ENCODE data around the gene FAM20A. TPM values are rescaled to one million over a fixed set of nuclear protein-coding genes. Genes with fewer than 3 reads are reported as not detected.

Gene FAM20A
- not detected in 2 replicates for total RNA-seq
- 0.12 TPM for total RNA-seq (2013)
- not detected in 2 replicates for polyA plus RNA-seq
- polyA minus RNA-seq, result 0.17 TPM in 1 of 2 replicates, not detected in the other

GRCh38 chr17:68600931-68601564 is at the start of gene FAM20A:
Gene FAM20A, minus strand, starts transcription at chr17:68601367. Its CDS starts 701 bp downstream, at chr17:68600666.
- Histone ChIP-seq H3K27me3 (replicated peaks in 1 of 4; ENCODE audit: control extremely low read depth in 1 of 4, control insufficient read depth in 3 of 4, insufficient read depth in 4 of 4, low read length in 3 of 4) (peaks cover 0 to 47% (median 33%) of the 10 kb centered on the region in 4 experiments), H2AFZ (ENCODE audit: insufficient read depth, low read depth, low read length, poor library complexity, severe bottlenecking) (peak within 1 kb of the TSS; percentile 22), H4K20me1 (ENCODE audit: control insufficient read depth, insufficient read depth, low read length, poor library complexity, severe bottlenecking) (no peaks in the 10 kb centered on the region), H3K4me2 (replicated peaks; ENCODE audit: low read depth, low read length, poor library complexity, severe bottlenecking) (peak within 1 kb of the TSS; percentile 60), H3K79me2 (ENCODE audit: control insufficient read depth, insufficient read depth, low read length) (no peaks in the 10 kb centered on the region), H3K36me3 (replicated peaks in 1 of 2; ENCODE audit: control extremely low read depth in 1 of 2, control insufficient read depth in 1 of 2, extremely low read depth in 1 of 2, insufficient read depth in 2 of 2, low read length in 1 of 2) (no peaks in the 10 kb centered on the region), H3K4me3 (ENCODE audit: control extremely low read depth in 1 of 5, extremely low read depth in 1 of 5, insufficient read depth in 1 of 5, low read depth in 2 of 5, low read length in 4 of 5) (peak within 1 kb of the TSS in 1 of 5 experiments; percentile 15), H3K4me1 (ENCODE audit: control insufficient read depth in 2 of 2, insufficient read depth in 2 of 2, low read length in 2 of 2) (peaks cover 9 to 19% of the 10 kb centered on the region in 2 donors), H3K27ac (ENCODE audit: low read length in 2 of 2) (no peak within 1 kb of the TSS), H3K9me3 (ENCODE audit: control extremely low read depth in 1 of 3, control insufficient read depth in 2 of 3, insufficient read depth in 1 of 3, low read length in 2 of 3) (no peaks in the 10 kb centered on the region), H3K9ac (ENCODE audit: low read length) (no peak within 1 kb of the TSS)
- WGBS (ENCODE audit: insufficient coverage), result 5% methylated on average over 69 of the region's 69 CpGs
- no peak for TF ChIP-seq EZH2 (IDR thresholded peaks at IDR 0.05; ENCODE audit: borderline replicate concordance, insufficient read depth, low read depth, low read length, poor library complexity, severe bottlenecking)
- no peak for TF ChIP-seq CTCF (IDR thresholded peaks at IDR 0.05)
- CTCF ChIA-PET, result no interaction called here
- POLR2A ChIA-PET, result no interaction called here
- Mint-ChIP-seq H3K9me3 (ENCODE audit: insufficient read depth) (peaks cover 3% of the 10 kb centered on the region), H3K27me3 (peaks cover 62% of the 10 kb centered on the region), H3K4me3 (peak within 1 kb of the TSS; percentile 62), H3K4me1 (peaks cover 16% of the 10 kb centered on the region), H3K27ac (no peak within 1 kb of the TSS)
- ATAC-seq (ENCODE audit: low read depth), result no peak
- peak; percentile 4 for DNase-seq
- intact Hi-C loops (cut with micrococcal nuclease), result no loop called here

- H3K36me3 ChIP-seq (replicated peaks in 1 of 2; ENCODE audit: control extremely low read depth in 1 of 2, control insufficient read depth in 1 of 2, extremely low read depth in 1 of 2, insufficient read depth in 2 of 2, low read length in 1 of 2), result no peaks in the 10 kb centered on the region
- ATAC-seq (ENCODE audit: low read depth) (no peak), DNase-seq (no peak)
- no peak overlapping the region for H3K4me3 Mint-ChIP-seq
- no peak overlapping the region for H3K27ac ChIP-seq (ENCODE audit: low read length in 2 of 2)
- TF ChIP-seq CTCF (IDR thresholded peaks at IDR 0.05) (no peak), EZH2 (IDR thresholded peaks at IDR 0.05; ENCODE audit: borderline replicate concordance, insufficient read depth, low read depth, low read length, poor library complexity, severe bottlenecking) (no peak)
- H3K4me3 ChIP-seq (ENCODE audit: control extremely low read depth in 1 of 5, extremely low read depth in 1 of 5, insufficient read depth in 1 of 5, low read depth in 2 of 5, low read length in 4 of 5), result no peak overlapping the region
- H3K4me1 Mint-ChIP-seq, result no peaks in the 10 kb centered on the region
- H2AFZ ChIP-seq (ENCODE audit: insufficient read depth, low read depth, low read length, poor library complexity, severe bottlenecking), result no peak overlapping the region
- peaks cover 0 to 2% (median 0%) of the 10 kb centered on the region in 4 experiments for H3K27me3 ChIP-seq (replicated peaks in 1 of 4; ENCODE audit: control extremely low read depth in 1 of 4, control insufficient read depth in 3 of 4, insufficient read depth in 4 of 4, low read length in 3 of 4)
- H4K20me1 ChIP-seq (ENCODE audit: control insufficient read depth, insufficient read depth, low read length, poor library complexity, severe bottlenecking), result no peaks in the 10 kb centered on the region
- H3K9me3 ChIP-seq (ENCODE audit: control extremely low read depth in 1 of 3, control insufficient read depth in 2 of 3, insufficient read depth in 1 of 3, low read length in 2 of 3), result no peaks in the 10 kb centered on the region
- no peak overlapping the region for H3K4me2 ChIP-seq (replicated peaks; ENCODE audit: low read depth, low read length, poor library complexity, severe bottlenecking)
- intact Hi-C loops (cut with micrococcal nuclease), result no loop called here
- peaks cover 16% of the 10 kb centered on the region for H3K27me3 Mint-ChIP-seq
- CTCF ChIA-PET, result no interaction called here
- H3K79me2 ChIP-seq (ENCODE audit: control insufficient read depth, insufficient read depth, low read length), result no peaks in the 10 kb centered on the region
- WGBS (ENCODE audit: insufficient coverage), result 70% methylated on average over 1 of the region's 3 CpGs
- no peak overlapping the region for H3K9ac ChIP-seq (ENCODE audit: low read length)
- POLR2A ChIA-PET, result no interaction called here
- H3K27ac Mint-ChIP-seq, result no peak overlapping the region
- no peaks in the 10 kb centered on the region for H3K4me1 ChIP-seq (ENCODE audit: control insufficient read depth in 2 of 2, insufficient read depth in 2 of 2, low read length in 2 of 2)
- H3K9me3 Mint-ChIP-seq (ENCODE audit: insufficient read depth), result peaks cover 3% of the 10 kb centered on the region
These were observed 48.2 kb upstream of the FAM20A start for GRCh38 chr17:68649324-68649723.

Data from B cell (primary cell).